Measurements from ENCODE around the gene TET2.

Gene TET2

DNA sequence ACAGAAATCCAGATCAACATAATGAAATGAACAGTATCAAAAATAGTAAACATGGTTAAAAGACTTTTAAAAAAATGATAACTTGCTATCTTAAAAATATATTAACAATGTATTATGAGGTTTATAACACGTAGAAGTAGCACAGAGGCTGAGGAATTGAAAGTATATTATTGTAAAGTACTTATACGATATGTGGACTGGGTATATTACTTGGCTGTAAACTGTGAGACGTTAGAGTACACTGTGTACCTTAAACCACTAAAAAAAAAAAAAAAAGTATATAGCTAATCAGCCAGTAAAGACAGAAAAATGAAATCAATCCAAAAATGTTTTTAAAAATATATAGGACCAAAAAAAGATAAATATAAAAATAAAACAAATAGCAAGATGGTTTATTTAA is 120.6 kb downstream of the TET2 start:
- DNase-seq (ENCODE audit: low read depth): no peak
- TF ChIP-seq, protein P1, sequence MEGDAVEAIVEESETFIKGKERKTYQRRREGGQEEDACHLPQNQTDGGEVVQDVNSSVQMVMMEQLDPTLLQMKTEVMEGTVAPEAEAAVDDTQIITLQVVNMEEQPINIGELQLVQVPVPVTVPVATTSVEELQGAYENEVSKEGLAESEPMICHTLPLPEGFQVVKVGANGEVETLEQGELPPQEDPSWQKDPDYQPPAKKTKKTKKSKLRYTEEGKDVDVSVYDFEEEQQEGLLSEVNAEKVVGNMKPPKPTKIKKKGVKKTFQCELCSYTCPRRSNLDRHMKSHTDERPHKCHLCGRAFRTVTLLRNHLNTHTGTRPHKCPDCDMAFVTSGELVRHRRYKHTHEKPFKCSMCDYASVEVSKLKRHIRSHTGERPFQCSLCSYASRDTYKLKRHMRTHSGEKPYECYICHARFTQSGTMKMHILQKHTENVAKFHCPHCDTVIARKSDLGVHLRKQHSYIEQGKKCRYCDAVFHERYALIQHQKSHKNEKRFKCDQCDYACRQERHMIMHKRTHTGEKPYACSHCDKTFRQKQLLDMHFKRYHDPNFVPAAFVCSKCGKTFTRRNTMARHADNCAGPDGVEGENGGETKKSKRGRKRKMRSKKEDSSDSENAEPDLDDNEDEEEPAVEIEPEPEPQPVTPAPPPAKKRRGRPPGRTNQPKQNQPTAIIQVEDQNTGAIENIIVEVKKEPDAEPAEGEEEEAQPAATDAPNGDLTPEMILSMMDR (conservative IDR thresholded peaks at IDR 0.05; ENCODE audit: low read depth, low read length): no peak
- H3K4me3 ChIP-seq (ENCODE audit: low read depth, low read length): no peak overlapping the region

DNA sequence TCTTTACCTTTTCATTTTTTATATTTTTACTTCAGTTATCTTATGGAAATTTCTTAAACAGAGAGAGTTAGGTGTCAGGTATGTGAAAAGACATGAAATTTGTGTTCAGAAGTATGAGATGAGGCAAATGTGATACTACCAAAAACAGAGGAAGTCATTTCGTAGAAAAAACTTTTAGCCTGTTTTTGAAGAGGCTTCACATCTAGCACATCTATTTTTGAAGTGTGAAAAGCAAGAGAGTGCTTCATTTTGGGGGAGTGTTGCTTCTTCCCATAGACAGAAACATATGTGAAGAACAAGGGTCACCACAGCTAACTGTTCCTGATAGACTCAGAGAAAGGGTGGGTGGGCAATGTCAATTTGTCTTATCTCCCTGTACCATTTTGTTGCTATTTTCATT is 125.3 kb downstream of the TET2 start:
- DNase-seq (ENCODE audit: low read depth): no peak
- TF ChIP-seq, protein P1 (conservative IDR thresholded peaks at IDR 0.05; ENCODE audit: low read depth, low read length): no peak
- H3K4me3 ChIP-seq (ENCODE audit: low read depth, low read length): no peak overlapping the region

DNA sequence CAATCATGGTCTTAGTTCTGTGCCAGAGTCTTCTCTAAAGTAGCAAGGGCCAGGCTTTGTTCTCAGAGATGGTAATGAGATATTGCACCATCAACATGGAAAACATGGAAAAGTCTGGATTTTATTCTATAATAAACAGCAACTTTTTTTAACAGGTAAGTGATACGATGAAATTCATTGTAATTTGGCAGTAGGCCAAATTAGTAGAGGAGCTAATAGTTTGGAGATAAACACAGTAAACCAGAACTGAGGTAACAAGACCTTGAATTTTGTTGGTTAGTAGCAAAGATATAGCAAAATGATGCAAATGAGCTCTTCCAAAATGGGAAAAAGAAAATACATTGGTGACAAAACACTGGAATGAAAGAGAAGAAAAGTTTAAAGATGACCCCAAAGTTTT is 126.6 kb downstream of the TET2 start:
- no peak for DNase-seq (ENCODE audit: low read depth)
- no peak overlapping the region for H3K4me3 ChIP-seq (ENCODE audit: low read depth, low read length)
- TF ChIP-seq, protein P1 (conservative IDR thresholded peaks at IDR 0.05; ENCODE audit: low read depth, low read length): no peak

DNA sequence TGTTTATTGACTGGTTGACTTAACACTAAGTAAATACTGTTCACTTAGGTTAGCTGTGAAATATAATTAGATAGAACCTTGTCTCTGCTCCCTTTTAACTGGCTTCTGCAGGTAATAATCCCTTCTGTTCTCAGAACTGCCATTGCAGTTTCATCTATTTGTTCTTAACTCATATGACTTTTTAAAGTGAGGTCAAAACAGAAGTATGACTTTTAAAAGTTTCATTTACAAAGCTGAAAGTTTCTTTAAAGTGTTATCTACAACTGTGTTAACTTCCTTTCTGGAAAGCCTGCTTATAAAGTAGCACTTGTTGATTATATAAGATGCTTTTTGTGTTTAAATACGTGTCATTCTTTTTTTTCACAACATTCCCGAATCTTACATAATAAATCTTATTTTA is 127.4 kb downstream of the TET2 start:
- TF ChIP-seq, protein P1 (conservative IDR thresholded peaks at IDR 0.05; ENCODE audit: low read depth, low read length): no peak
- no peak overlapping the region for H3K4me3 ChIP-seq (ENCODE audit: low read depth, low read length)
- no peak for DNase-seq (ENCODE audit: low read depth)

DNA sequence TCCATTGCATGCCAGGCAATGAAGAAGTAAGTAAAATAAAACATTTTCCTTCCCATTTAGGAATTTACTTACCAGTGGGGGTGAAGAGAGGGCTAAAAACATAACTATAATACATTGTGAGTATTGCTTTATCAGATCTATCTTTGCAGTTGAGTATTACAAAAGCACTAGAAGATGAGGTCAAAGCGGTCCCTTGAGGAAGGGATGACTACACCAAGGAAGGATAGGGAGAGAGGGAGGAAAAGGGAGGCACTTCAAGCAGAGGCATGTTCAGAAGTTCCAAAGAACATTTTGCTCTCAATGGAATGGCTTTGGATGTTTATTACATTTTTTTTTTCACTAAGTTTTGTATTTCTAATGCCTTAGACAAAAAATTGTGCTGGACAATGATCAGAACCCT is 127.8 kb downstream of the TET2 start:
- DNase-seq (ENCODE audit: low read depth): no peak
- H3K4me3 ChIP-seq (ENCODE audit: low read depth, low read length): no peak overlapping the region
- TF ChIP-seq, protein P1 (conservative IDR thresholded peaks at IDR 0.05; ENCODE audit: low read depth, low read length): no peak

DNA sequence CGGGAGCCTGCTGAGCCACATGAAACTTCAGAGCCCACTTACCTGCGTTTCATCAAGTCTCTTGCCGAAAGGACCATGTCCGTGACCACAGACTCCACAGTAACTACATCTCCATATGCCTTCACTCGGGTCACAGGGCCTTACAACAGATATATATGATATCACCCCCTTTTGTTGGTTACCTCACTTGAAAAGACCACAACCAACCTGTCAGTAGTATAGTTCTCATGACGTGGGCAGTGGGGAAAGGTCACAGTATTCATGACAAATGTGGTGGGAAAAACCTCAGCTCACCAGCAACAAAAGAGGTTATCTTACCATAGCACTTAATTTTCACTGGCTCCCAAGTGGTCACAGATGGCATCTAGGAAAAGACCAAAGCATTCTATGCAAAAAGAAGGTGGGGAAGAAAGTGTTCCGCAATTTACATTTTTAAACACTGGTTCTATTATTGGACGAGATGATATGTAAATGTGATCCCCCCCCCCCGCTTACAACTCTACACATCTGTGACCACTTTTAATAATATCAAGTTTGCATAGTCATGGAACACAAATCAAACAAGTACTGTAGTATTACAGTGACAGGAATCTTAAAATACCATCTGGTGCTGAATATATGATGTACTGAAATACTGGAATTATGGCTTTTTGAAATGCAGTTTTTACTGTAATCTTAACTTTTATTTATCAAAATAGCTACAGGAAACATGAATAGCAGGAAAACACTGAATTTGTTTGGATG is 129.9 kb downstream of the TET2 start:
- H3K4me3 ChIP-seq (ENCODE audit: low read depth, low read length): no peak overlapping the region
- TF ChIP-seq, protein P1 (conservative IDR thresholded peaks at IDR 0.05; ENCODE audit: low read depth, low read length): no peak
- DNase-seq (ENCODE audit: low read depth): no peak

DNA sequence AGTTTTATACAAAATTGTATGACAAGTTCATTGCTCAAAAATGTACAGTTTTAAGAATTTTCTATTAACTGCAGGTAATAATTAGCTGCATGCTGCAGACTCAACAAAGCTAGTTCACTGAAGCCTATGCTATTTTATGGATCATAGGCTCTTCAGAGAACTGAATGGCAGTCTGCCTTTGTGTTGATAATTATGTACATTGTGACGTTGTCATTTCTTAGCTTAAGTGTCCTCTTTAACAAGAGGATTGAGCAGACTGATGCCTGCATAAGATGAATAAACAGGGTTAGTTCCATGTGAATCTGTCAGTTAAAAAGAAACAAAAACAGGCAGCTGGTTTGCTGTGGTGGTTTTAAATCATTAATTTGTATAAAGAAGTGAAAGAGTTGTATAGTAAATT is 131.0 kb downstream of the TET2 start:
- no peak overlapping the region for H3K4me3 ChIP-seq (ENCODE audit: low read depth, low read length)
- TF ChIP-seq, protein P1 (conservative IDR thresholded peaks at IDR 0.05; ENCODE audit: low read depth, low read length): no peak
- DNase-seq (ENCODE audit: low read depth): no peak

Data from choroid plexus epithelial cell (primary cell).